GM21717 (cell line): Measurements from ENCODE around the gene CLEC18B.
"Not testable (repeated sequence)": the region's sequence is repeated elsewhere in the genome, so short reads cannot be mapped to it uniquely, and the experiment has no call there.

ENCODE experiments used
- ATAC-seq: cut with Tn5 transposase; IDR thresholded peaks from one replicate; pipeline ENCODE4 v1.9.1; 2021; ENCODE audit warnings: mild to moderate bottlenecking, moderate library complexity; ENCODE audit not compliant: unreplicated experiment

Gene CLEC18B

DNA sequence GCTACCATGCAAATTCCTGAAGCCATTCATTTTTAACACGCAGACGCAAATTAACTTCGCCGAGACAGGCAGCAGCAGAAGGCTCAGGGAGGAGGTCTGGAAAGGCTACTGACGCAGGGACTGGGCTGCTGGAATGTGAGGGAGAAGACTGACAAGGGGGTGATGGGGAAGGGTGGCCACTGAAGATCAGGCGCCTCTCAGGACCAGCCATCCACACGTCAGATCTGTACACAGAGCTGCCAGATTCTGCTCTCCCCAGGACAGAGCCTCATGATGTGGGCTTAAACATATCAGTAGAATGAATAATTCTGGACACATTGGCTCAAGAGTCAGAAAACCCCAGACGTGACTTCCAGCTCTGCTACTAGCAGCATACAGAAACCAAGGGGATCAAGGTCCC, 25.6 kb upstream of the CLEC18B start:
- no peak for ATAC-seq

DNA sequence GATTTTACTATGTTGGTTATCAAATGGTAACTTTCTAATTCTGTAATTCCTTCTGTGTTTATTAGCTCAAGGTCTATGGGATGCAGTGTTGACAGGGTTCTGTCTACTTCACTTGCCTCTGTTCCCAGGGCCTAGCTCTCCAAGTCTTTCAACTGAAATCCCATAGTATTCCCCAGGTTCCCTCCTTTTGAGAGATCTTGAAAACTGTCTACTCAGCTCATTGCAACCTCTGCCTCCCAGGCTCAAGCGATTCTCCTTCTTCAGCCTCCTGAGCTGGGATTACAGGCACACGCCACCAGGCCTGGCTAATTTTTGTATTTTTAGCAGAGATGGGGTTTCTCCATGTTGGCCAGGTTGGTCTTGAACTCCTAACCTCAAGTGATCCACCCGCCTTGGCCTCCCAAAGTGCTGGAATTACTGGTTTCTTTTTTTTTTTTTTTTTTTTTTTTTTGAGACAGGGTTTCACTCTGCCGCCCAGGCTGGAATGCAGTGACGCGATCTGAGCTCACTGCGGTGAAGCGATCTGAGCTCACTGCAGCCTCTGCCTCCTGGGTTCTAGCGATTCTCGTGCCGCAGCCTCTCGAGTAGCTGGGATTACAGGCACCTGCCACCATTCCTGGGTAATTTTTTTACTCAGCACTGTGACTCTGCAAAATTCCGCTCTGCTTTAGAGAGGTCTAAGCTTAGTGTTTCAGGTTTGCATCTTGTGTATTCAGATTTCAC, 22.5 kb upstream of the CLEC18B start:
- not testable (repeated sequence) for ATAC-seq

DNA sequence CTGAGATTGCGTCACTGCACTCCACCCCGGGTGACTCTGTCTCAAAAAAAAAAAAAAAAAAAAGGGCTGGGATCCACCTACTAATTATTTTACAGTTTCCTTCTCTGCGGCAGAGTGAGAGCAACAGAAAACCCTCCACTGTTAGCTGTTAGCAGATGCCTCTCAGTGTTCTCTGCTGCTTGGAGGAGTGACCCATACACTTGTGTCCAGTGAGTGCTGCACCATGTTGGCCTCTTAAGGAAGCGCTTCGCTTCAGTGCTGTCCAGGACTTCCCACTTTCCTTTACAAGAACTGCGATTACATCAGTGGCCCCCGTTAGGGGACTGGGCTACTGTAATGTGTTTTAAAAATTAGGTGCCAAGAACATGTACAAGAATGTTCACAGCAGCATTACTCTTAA, 18.4 kb upstream of the CLEC18B start:
- no peak for ATAC-seq

DNA sequence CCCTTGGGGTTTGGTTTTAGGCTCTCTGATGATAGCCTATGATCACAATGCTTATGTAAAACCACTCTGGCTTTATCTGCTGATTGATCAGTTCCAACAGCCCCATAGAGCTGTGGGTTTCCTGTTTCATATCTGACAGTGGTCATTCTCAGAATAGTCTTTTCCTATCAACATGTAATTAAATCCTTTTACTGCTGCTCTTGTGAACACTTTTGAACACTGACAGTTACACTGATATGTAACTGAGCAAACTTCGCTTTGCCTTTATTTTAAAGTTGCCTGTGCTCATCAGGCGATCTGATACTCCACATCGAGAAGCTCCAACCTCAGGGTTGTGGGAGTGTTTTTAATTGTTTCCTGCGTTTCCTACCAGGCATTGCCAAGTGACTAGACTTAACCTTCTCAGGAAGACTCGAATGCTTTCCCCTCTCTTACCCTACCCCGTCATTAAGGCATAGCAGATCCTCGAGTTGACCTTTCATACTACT, 17.3 kb upstream of the CLEC18B start:
- ATAC-seq: no peak

DNA sequence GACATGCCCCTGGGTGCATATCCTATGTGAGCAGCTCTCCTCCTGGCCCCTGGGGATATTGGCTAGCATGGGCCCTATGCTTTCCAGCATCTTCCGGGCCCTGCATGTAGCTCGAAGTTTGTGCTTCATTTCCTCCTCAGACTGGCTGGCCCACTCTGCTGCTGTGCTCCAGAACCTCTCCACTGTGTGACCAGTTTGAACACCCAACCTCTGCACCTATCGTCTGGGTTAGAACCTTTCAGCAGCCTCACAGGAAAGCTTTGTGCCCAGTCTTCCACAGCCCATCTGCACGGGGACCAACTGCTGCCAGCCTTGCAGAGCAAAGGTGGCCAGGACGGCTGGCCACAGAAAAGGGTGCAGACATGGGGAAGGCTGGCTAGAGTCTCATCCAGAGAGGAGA, 10.2 kb upstream of the CLEC18B start:
- no peak for ATAC-seq

DNA sequence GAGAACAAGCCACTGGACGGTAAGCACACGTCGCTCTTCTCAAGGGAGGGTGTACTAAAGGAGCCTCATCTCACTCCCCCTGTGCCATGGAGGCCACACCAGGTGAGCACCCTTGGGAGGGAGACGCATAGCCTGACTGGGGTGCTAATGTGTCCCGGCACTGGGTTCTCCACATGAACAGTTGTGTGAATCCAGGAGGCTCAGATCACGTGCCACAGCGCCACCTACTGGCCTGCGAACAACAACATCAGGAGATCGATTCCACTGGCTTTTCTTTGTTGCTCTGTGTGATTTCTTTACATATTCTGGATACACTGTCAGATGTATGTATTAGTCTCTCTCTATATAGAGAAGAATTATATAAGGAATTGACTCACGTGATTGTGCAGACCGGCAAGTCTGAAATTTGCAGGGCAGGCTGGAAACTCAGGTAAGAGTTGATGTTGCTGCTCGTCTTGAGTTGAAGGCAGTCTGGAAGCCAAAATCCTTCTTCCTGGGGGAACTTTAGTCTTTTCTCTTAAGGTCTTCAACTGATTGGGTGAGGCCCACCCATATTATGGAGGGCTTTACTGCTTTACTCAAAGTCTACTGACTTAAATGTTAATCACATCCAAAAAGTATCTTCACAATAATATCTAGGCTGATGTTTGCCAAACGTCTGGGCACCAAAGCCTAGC, 8.9 kb upstream of the CLEC18B start:
- not testable (repeated sequence) for ATAC-seq

DNA sequence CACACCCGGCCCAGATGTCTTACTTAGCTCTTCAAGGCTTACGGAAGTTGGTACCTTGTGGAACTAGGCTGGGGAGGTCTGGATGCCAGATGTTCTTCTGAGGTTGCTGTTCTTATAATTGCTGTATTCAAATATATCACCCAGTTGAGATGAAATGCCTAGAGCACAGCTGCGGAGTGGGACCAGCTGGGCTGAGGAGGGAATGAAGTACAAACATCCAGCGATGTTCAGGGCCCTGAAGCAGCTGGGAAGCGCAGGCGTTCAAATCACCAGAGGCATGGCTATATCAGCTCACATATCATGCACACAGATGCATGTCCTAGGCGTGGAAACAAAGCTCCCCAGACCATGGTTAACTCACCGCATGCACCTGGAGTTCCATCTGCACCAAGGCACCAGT, 7.2 kb upstream of the CLEC18B start:
- not testable (repeated sequence) for ATAC-seq

DNA sequence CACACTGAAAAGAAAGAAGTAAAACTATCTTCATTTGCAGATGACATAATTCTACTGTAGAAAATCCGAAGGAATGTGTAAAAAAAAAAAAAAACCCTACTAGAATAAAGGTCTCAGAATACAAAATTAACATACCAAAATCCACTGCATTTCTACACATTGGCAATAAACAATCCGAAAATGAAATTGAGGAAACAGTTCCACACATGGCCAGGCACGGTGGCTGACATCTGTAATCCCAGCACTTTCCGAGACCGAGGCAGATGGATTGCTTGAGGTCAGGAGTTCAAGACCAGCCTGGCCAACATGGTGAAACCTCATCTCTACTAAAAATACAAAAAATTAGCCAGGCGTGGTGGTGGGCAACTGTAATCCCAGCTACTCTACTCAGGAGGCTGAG, 4.5 kb upstream of the CLEC18B start:
- not testable (repeated sequence) for ATAC-seq

DNA sequence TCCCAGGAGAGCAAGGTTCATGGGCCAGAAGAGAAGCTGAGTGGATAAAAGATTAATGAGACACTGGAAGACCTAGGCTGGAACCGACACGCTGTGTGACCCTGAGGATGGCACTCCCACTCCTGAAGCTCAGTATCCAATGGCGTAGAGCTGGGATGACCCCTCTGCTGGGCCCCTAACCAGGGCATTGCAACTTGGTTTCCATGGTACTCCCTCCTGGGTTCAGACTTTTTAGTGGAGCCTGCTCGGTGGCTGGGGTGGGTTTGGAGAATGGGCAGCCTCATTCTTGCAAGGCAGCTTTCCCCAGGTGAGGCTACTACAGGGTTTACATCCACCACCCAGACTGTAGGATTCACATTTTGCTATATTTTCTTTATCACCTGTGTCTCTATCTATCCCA, 2.4 kb upstream of the CLEC18B start:
- ATAC-seq: not testable (repeated sequence)

DNA sequence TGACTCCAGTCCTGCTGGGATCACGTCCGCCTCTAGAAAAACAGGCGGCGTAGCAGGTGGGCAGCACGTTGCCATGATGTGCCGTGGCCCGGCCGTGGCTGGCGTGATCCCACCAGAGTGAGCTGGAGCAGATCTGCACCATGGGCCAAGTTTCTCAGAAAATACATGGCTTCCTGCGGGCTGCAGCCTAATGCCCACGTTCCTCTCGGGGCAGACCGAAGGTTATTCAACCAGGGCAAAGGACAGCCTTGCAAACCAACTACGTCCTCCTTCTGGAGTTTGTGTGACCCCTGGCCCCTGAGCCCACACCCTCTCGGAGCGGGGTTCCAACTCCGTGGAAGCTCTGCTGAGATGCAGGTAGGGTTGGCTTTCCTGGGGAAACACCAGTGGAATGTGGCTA, 808 bp upstream of the CLEC18B start:
- not testable (repeated sequence) for ATAC-seq

DNA sequence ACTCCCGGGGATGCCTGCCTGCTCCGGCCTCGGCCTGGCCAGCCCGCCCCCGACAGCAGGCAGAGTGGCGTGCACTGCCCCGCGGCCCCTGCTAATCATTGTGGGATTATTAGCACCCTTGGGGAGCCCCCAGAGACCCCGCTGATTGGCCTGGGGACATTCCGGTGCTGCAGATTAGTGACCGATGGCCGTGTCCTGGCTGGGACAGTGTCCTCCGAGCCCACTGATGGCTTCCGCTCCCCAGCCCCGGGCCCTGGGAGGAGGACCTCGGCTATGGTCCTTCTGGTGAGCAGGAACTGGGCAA, 156 bp upstream of the CLEC18B start:
- not testable (repeated sequence) for ATAC-seq

DNA sequence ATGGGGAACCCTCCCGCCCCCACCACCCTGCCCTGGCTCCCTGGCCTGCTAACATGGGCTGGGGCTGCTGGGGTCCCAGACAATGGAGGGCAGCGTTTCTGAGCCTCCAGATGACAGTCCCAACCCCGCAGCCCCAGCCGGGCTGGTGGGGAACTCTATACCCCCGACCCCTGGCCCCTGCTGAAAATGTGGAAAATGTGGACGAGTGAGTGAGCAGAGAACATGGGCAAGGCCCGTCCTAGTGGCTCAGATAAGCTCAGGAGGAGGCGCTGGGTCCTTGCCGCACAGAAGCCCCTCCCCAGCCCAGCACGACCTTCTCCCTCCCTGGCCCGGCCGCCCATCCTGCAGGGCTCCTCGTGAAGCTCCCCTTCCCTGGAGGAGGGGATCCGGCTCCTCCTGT, 1.5 kb downstream of the CLEC18B start:
- ATAC-seq: not testable (repeated sequence)

DNA sequence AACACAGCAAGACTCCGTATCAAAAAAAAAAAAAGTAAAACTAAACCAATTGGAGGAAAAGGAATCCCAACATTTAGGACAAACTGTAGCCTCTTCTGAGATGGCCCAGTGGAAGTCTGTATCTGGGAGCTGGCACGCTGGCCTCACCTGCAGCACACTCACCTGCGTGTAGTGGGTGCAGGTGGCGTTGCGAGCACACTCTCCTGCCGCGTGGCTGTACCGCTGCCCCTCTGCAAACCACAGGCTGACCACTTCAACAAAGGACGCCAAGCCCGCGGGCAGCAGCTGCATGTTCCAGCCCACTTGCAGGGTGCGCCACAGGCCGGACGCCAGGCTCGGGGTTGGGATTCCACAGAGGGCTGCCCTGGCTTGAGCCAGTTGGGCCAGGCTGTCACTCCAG, 3.4 kb downstream of the CLEC18B start:
- not testable (repeated sequence) for ATAC-seq

DNA sequence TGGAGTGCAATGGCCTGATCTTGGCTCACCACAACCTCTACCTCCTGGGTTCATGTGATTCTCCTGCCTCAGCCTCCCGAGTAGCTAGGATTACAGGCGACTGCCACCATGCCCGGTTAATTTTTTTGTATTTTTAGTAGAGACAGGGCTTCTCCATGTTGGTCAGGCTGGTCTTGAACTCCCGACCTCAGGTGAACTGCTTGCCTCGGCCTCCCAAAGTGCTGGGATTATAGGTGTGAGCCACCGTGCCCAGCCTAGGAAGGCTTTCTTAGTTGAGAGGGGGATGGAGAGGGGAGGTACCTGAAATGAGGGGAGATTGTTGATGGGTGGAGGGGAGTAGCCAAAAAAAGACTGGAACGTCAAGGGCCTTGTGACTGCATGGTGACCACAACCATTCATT, 7.4 kb downstream of the CLEC18B start:
- ATAC-seq: not testable (repeated sequence)

DNA sequence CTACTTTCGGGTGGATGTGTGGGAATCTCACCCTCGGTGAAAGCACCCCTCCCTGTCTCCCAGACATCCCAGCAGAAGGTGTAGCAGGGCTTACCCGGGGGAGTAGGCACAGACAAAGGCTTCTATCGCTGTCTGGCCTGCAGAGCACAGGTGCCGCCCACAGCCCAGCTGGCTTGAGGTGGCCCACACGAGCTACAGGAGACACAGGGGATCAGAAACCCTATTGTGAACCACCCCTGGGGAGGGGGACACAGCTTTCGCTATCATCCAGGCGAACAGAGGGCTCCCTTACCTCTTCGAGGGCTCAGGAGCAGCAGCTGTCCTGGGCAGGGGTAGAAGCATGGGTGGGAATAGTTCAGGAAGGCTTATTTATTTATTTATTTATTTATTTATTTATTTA, 7.8 kb downstream of the CLEC18B start:
- not testable (repeated sequence) for ATAC-seq

DNA sequence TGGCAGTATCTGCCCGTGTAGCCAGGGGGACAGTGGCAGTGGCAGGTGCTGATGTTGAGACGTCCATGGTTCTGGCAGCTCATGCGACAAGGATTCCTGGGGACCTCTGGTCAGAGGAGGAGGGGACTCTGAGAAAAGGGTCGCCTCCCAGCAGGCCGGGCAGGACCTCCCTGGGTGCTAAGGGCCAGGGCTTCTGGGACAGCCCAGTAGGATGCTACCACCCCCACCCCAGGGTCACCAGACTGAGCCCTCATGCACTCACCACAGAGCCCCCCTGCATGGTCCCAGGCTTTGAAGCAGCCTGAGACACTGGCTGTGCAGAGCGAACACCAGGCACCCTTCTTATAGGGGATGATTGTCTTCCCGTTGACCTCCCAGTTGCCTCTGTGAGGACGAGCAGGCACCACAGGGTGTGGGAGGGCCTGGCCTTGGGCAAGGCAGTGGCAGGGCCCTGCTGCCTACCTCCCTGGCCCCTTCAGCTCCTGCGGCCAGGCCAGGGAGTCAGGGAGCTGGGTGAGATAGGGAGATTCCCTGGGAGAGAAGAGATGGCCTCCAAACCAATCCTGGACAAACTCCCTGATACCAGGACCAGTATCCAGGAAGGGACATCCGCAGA, 8.4 kb downstream of the CLEC18B start:
- ATAC-seq: not testable (repeated sequence)

DNA sequence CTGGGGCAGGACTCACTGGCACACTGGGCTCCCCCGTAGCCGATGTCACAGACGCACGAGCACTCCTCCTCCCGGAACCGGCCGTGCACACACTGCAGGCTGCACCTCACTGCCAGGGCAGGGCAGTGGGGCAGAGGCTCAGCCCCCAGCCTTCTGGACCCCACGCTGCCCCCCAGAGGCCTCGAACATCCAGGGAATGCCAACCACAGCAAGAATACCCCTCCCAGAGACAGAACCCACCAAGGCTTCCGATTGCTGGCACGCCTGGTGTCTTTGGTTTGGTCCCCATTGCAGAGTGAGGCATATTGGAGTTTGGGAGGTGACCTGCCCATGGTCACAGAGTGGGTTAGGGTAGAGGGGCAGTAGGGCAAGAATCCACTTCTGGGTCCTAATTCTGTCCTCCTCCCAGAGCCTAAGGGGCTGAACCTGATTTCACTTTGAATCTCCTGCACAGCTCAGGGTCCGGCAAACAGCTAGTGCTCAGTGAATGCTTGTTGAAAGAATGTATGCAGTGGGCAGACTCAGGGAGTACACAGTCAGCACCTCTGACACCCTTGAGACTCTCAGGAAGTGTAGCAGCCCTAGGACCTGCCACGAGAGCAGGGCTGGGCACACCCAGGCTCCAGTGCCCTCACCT, 9.0 kb downstream of the CLEC18B start:
- ATAC-seq: not testable (repeated sequence)

DNA sequence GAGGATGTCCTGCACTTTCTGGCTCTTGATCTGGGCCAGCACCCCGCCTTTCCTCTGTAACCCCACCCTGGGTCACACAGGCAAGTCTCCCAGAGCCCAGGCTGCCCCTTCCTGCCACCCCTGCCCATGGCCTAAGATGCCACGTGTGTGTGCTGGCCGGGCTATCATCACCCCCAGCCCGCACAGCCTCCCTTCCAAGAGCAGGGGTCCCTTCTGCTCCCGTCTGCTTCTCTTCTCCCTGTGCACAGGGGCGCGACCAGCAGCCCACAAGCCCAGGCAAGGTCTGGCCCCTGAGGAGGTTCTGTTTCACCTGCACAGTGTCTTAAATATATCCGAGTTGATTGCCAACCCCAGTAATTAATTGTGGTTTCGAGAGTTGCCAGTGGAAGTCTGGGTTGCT, 10.3 kb downstream of the CLEC18B start:
- ATAC-seq: not testable (repeated sequence)

DNA sequence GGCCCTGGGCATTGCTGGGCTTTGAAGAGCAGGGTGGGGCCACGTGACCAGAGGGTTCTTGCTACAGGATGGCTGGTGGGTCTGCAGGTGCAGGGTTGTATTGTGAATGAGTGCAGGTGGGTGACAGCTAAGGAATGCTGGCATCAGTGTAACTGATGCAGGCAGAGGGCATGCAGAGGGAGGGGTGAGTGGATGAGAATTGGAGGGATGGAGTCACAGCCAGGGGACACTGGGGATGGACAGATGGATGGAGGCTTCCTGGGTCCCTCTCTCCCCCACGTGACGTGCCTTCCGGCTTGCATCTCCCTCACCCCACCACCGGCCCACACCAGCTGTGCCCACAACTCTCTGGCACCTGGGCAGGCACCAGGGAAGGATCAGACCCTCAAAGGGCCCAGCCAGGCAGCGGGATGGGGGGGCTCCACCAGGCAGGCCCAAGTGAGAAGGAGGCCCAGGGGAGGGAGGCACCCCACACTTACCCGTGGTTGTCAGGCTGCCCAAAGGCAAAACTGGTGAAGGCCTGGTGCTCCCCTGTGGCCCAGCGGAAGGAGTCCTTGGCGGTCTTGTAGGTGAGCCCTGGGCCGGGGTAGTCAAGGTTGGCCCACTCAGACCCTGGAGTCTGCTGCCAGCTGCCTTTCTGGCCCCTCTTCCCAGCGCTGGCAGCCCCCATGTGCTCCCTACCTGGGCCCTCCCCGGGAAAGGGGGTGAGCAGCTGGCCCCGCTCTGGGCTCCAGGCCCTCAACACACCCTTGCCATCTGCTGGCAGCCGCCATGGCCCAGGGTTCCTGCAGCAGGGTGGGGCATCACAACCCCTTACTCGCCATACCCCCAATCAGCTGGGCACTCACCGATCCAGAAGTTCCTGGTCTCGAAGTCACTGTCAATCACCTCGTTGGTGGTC, 11.0 kb downstream of the CLEC18B start:
- ATAC-seq: not testable (repeated sequence)

DNA sequence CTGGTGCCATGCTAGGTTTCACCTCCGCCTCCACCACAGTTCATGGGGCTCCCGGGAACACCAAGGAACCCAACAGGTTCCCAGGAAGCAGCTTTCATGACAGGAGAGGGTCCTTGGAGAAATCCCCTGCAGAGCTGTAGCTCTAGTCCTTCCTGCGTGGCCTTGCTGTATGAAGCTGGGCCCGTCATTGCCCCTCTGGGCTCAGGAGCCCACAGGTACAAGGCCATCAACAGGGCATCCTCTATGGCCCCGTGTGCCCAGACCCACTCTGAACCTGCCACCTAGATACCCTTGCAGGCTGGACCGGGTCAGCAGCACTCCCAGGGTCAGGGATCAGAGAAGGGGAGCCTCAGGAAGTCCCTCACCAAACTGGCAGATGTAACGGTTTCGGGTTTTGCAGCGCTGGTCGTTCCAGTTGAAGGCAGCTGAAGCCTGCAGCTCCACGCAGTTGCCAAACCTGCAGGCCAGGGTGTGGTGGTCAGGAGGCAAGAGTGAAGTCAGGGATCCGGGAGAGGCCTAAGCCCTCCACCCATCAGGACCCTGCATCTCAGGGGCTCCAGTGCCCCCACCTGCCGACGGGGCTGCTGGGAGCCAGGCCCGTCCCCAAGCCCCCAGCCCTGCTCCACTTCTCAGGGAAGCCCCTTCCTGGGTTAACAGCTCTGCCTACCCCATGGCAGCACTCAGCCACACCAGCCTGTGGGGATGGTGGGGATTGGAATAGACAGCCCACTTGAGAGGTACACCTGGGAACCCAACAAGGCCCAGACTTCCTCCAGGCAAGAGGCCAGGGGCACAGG, 11.9 kb downstream of the CLEC18B start:
- not testable (repeated sequence) for ATAC-seq
